Small intestine (tissue), 7 donors: ENCODE measurements around the gene TRIM14. TPM values are rescaled to one million over a fixed set of nuclear protein-coding genes. Genes with fewer than 3 reads are reported as not detected.
A peak's percentile ranks its signal among the peaks of the same experiment; 100 is the strongest.

Source experiments
- DNase-seq, 2 donors: peaks; one replicate each; pipeline versions ENCODE4 v3.0.0 to v3.0.0-alpha.2; 2013
- FAIRE-seq: peaks from 2 replicates; lab custom pipeline; 2012; peaks lifted over from hg19 to GRCh38; lab: Jason Lieb, UNC
- H3K27ac ChIP-seq, 3 donors: one replicate each; pipeline ENCODE4 v1.5.1; 2013; ENCODE audit warnings: low read length in 2 of 3, mild to moderate bottlenecking in 2 of 3, control low read depth in 1 of 3, inconsistent platforms in 1 of 3, low read depth in 1 of 3, moderate library complexity in 1 of 3
- H3K27me3 ChIP-seq, 3 donors: one replicate each; pipeline ENCODE4 v1.6.1; 2013; ENCODE audit warnings: low read length in 3 of 3, inconsistent platforms in 1 of 3; ENCODE audit not compliant: control insufficient read depth in 3 of 3, insufficient read depth in 3 of 3
- H3K36me3 ChIP-seq, 3 donors: one replicate each; pipeline ENCODE4 v1.6.1; 2013; ENCODE audit warnings: low read length in 3 of 3, inconsistent platforms in 1 of 3, low read depth in 1 of 3, mild to moderate bottlenecking in 1 of 3, moderate library complexity in 1 of 3; ENCODE audit not compliant: control insufficient read depth in 3 of 3, insufficient read depth in 2 of 3
- H3K4me1 ChIP-seq, 3 donors: one replicate each; pipeline ENCODE4 v1.6.1; 2013; ENCODE audit warnings: low read length in 2 of 3, inconsistent platforms in 1 of 3, low read depth in 1 of 3, mild to moderate bottlenecking in 1 of 3, moderate library complexity in 1 of 3; ENCODE audit not compliant: control insufficient read depth in 3 of 3, insufficient read depth in 2 of 3
- H3K4me3 ChIP-seq, 3 donors: one replicate each; pipeline ENCODE4 v1.5.1; 2013; ENCODE audit warnings: low read length in 3 of 3, control low read depth in 1 of 3, inconsistent platforms in 1 of 3, low read depth in 1 of 3, mild to moderate bottlenecking in 1 of 3, moderate library complexity in 1 of 3
- H3K9me3 ChIP-seq, 2 donors: one replicate each; pipeline ENCODE4 v1.6.1; 2013; ENCODE audit warnings: low read depth in 1 of 2, low read length in 1 of 2; ENCODE audit not compliant: control insufficient read depth in 2 of 2, insufficient read depth in 1 of 2
- WGBS, 3 donors: extraction: QIAGEN DNeasy Blood & Tissue Kit; methylation state at CpG; one replicate each; pipeline ENCODE4 v1.1.7; 2013; 5-methylcytosine and 5-hydroxymethylcytosine counted together
- polyA plus RNA-seq, 4 donors: library from polyadenylated mRNA; stranded (reverse) in 3 of 4; unstranded in 1 of 4; fragments of 200-250 nt in 3 of 4; fragments of 120-200 nt in 1 of 4; gene quantifications; one replicate each; pipeline versions ENCODE4 v1.2.1 to v1.2.3, GENCODE V29; 2013
- donor health status: healthy with polysubstance abuse.
- donor health status: control.
- donor health status: control.
- donor health status: Bipolar disorder and iron deficiency.
- donor health status: healthy.

TRIM14 gene
- polyA plus RNA-seq, 4 donors = 20.5 to 47.1 (median 32.9) TPM

- 17 to 30% (median 23%) methylated on average over 13 of the region's 13 CpGs for WGBS, 3 donors
- DNase-seq (peak; percentile 64 to 87), FAIRE-seq (no peak)
- H3K27me3 ChIP-seq = no peaks in the 10 kb centered on the region
- no peak overlapping the region for H3K4me3 ChIP-seq
- H3K4me1 ChIP-seq = peaks cover 2 to 31% (median 2%) of the 10 kb centered on the region in 3 donors
- H3K9me3 ChIP-seq = no peaks in the 10 kb centered on the region
- peaks cover 0 to 36% (median 13%) of the 10 kb centered on the region in 3 donors for H3K36me3 ChIP-seq
- H3K27ac ChIP-seq = peak overlapping the region; percentile 47 to 94 (median 79)
These were observed 44.7 kb downstream of the TRIM14 start for GRCh38 chr9:98074115-98074990.

DNA sequence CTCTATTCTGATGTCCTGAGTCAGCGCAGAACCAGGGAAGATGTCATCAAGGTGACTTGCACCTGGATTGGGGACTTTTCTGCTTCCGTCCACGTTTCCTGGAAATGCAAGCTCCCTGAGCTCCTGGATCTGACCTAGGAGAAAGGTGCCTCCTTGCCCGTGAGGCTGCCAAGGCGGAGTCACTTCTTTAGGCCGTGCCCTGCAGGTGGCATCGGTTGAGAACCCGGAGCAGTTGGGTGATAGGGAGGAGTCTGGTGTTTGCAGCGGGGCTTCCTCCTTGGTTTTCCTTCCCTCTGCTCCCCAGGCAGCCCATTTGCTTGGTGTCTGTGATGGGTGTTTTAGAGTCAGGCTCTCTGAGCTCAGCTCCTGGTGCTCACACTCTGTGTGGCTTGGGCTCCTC lies 47.3 kb downstream of the TRIM14 start:
- no peak for FAIRE-seq
- Histone ChIP-seq H3K36me3 (peaks cover 0 to 30% (median 3%) of the 10 kb centered on the region in 3 donors), H3K4me1 (peaks cover 2 to 31% (median 2%) of the 10 kb centered on the region in 3 donors), H3K27me3 (no peaks in the 10 kb centered on the region), H3K4me3 (no peak overlapping the region), H3K9me3 (no peaks in the 10 kb centered on the region), H3K27ac (peak overlapping the region; percentile 79 to 94 (median 83))
- 18 to 60% (median 43%) methylated on average over 9 of the region's 9 CpGs for WGBS, 3 donors
- DNase-seq = peak in 1 of 2 donors; percentile 74

DNA sequence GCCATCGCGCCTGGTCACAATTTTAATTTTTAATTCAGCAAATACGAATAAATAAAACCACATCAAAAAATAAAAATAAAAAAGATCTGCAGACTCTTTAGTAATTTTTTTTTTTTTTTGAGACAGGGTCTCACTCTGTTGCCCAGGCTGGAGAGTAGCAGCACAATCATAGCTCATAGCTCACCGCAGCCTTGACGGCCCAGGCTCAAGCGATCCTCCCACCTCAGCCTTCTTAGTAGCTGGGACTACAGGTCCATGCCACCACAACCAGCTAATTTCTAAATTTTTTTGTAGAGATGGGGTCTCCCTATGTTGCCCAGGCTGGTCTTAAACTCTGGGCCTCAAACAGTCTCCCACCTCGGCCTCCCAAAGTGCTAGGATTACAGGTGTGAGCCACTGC lies 48.3 kb downstream of the TRIM14 start:
- Histone ChIP-seq H3K4me1 (peaks cover 2 to 31% (median 2%) of the 10 kb centered on the region in 3 donors), H3K36me3 (peaks cover 0 to 26% (median 3%) of the 10 kb centered on the region in 3 donors), H3K4me3 (no peak overlapping the region), H3K27me3 (no peaks in the 10 kb centered on the region), H3K9me3 (no peaks in the 10 kb centered on the region), H3K27ac (peak overlapping the region in 1 of 3 donors; percentile 94)
- WGBS, 3 donors = 96 to 100% (median 98%) methylated on average over 7 of the region's 7 CpGs
- no peak for FAIRE-seq
- no peak for DNase-seq

- peaks cover 5 to 30% (median 6%) of the 10 kb centered on the region in 3 donors for H3K36me3 ChIP-seq
- no peak overlapping the region for H3K4me3 ChIP-seq
- H3K27me3 ChIP-seq = no peaks in the 10 kb centered on the region
- H3K4me1 ChIP-seq = peaks cover 2 to 28% (median 2%) of the 10 kb centered on the region in 3 donors
- no peak for DNase-seq
- no peak overlapping the region for H3K27ac ChIP-seq
- 95 to 99% (median 96%) methylated on average over 6 of the region's 6 CpGs for WGBS, 3 donors
- no peak for FAIRE-seq
- no peaks in the 10 kb centered on the region for H3K9me3 ChIP-seq
These were observed 49.5 kb downstream of the TRIM14 start for GRCh38 chr9:98069551-98069950.

DNA sequence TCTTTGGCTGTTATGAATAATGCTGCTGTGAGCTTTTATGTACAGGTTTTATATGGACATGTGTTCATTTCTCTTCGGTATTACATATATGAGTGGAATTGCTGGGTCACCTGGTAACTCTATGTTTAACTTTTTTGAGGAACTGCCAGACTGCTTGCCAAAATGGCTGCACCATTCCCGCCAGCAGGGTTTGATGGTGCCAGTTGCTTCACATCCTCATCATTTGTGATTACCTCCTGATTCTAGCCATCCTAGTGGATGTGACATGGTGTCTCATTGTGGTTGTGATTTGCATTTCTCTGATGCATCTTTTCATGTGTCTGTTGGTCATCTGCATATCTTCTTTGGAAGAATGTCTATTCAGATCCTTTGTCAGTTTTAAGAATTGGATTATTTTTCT lies 51.8 kb downstream of the TRIM14 start:
- Histone ChIP-seq H3K9me3 (no peaks in the 10 kb centered on the region), H3K27me3 (no peaks in the 10 kb centered on the region), H3K27ac (no peak overlapping the region), H3K4me3 (no peak overlapping the region), H3K4me1 (peaks cover 2 to 9% (median 2%) of the 10 kb centered on the region in 3 donors), H3K36me3 (peaks cover 6 to 46% (median 15%) of the 10 kb centered on the region in 3 donors)
- no peak for FAIRE-seq
- WGBS, 3 donors = 94 to 98% (median 96%) methylated on average over 2 of the region's 2 CpGs
- no peak for DNase-seq

GRCh38 chr9:98066235-98066634 lies 52.8 kb downstream of the TRIM14 start:
- Histone ChIP-seq H3K9me3 (no peaks in the 10 kb centered on the region), H3K27me3 (no peaks in the 10 kb centered on the region), H3K4me1 (peaks cover 0 to 2% (median 0%) of the 10 kb centered on the region in 3 donors), H3K27ac (no peak overlapping the region), H3K4me3 (no peak overlapping the region), H3K36me3 (peaks cover 6 to 47% (median 17%) of the 10 kb centered on the region in 3 donors)
- DNase-seq = no peak
- 54 to 74% (median 71%) methylated on average over 3 of the region's 3 CpGs for WGBS, 3 donors
- FAIRE-seq = no peak

DNA sequence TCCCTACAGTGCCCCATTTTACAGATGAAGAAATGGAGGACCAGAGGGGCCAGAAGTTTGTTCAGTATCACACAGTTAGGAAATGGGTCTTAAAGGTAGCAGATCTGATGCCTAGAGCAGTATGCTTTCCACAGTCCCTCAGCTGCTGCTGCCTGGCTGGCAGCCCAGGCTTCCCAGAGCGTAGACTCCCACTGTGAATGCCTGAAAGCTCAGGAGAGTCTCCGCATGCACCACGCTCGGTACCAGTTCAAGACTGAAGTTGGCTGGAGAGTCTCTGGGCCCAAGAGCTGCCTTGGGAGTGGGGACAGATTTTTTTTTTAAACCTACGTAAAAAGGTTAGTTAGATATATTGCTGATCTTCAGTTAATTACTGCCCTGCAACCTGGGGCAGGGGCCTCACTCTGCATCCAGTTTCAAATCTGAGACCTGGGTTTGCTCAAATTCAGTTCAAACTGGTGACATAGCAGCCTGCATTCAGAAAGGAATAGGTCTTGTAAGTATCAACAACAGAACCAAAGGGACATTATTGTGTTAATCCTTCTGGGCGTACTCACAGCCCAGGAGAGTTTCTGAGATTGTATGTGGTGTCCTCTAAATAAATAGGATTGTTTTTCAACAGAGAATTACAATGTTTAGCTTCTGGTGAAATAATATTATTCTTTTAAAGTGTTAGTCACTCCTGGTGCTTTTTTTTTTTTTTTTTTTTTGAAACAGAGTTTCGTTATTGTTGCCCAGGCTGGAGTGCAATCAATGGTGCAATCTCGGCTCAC lies 54.2 kb downstream of the TRIM14 start:
- Histone ChIP-seq H3K27ac (no peak overlapping the region), H3K9me3 (no peaks in the 10 kb centered on the region), H3K4me1 (peaks cover 0 to 2% (median 0%) of the 10 kb centered on the region in 3 donors), H3K27me3 (no peaks in the 10 kb centered on the region), H3K36me3 (peaks cover 6 to 48% (median 21%) of the 10 kb centered on the region in 3 donors), H3K4me3 (no peak overlapping the region)
- DNase-seq = no peak
- FAIRE-seq = no peak
- WGBS, 3 donors = 93 to 98% (median 98%) methylated on average over 8 of the region's 8 CpGs

DNA sequence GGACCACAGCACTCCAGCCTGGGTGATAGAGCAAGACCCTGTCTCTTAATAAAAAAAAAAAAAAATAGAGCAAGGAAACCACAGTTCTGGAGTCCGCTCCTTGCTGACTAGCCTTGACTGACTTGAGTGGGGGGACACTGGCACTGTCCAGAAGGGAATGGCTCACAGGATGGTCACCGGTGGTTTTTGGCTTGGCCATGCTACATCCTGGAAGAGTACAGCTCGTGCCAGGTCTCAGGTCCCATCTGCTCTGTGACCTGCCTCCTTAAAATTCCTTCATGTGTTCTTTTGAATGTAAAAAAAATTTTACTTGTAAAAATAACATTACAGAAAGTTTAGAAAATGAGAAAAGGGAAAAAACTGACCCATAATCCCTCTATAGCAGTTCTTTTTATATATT lies 56.9 kb downstream of the TRIM14 start:
- FAIRE-seq = no peak
- DNase-seq = no peak
- H3K27ac ChIP-seq = no peak overlapping the region

More for the DNA sequence above, 56.9 kb downstream of the TRIM14 start:
- Histone ChIP-seq H3K4me1 (peaks cover 2 to 10% (median 5%) of the 10 kb centered on the region in 3 donors), H3K36me3 (peaks cover 2 to 39% (median 21%) of the 10 kb centered on the region in 3 donors), H3K4me3 (no peak overlapping the region), H3K27me3 (no peaks in the 10 kb centered on the region), H3K9me3 (no peaks in the 10 kb centered on the region)
- WGBS, 3 donors = 89 to 96% (median 94%) methylated on average over 3 of the region's 3 CpGs
